GM21717 (cell line): ENCODE results near the gene ZNF8.
"Not testable (repeated sequence)": the region's sequence is repeated elsewhere in the genome, so short reads cannot be mapped to it uniquely, and the experiment has no call there.

Source experiments
- ATAC-seq: cut with Tn5 transposase; IDR thresholded peaks from one replicate; pipeline ENCODE4 v1.9.1; 2021; ENCODE audit warnings: mild to moderate bottlenecking, moderate library complexity; ENCODE audit not compliant: unreplicated experiment

Gene ZNF8

DNA sequence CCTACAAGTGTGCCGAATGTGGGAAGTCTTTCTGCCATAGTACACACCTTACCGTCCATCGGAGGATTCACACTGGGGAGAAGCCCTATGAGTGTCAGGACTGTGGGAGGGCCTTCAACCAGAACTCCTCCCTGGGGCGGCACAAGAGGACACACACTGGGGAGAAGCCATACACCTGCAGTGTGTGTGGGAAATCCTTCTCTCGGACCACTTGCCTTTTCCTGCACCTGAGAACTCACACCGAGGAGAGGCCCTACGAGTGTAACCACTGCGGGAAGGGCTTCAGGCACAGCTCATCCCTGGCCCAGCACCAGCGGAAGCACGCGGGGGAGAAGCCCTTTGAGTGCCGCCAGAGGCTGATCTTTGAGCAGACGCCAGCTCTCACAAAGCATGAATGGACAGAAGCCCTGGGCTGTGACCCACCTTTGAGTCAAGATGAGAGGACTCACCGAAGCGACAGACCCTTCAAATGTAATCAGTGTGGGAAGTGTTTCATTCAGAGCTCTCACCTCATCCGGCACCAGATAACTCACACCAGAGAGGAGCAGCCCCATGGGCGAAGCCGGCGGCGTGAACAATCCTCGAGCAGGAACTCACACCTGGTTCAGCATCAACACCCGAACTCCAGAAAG is 16.1 kb downstream of the ZNF8 start:
- ATAC-seq = no peak

GRCh38 chr19:58296104-58296503 is 17.3 kb downstream of the ZNF8 start:
- ATAC-seq = no peak

DNA sequence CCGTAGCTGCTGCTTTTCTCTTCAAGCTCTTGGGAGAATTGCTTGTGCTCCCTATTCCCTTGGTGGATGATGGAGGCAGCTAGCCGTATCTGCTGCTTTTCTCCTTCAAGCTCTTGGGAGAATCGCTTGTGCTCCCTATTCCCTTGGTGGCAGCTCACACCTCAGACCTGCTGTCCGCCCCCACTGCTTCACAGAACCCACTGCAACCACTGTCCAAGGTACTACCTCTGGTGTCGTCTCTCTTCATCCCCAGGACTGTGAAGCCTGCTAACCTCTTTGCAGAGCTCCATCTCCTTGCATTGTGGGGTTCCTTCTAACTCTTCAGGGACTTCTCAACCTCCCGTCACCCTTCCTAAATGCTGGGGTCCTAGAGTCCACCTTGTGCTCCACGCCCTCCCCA is 21.9 kb downstream of the ZNF8 start:
- ATAC-seq = no peak

GRCh38 chr19:58304255-58304654 is 25.5 kb downstream of the ZNF8 start:
- no peak for ATAC-seq

DNA sequence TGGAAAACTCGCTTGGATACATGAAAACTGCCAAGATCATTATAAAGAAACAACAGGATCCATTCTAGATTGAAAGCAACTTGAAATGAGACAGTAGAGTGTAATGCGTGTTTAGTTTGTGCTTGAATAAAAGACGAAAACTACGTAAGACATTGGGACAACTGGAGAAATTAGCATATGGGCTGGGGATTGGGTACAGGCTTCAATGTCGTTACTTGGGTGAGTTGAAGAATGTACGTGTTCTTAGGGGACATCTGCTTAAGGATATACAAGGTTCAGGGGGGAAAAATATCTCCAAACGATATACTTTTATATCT is 26.0 kb downstream of the ZNF8 start:
- peak; percentile 14 for ATAC-seq

GRCh38 chr19:58305065-58305931 is 26.5 kb downstream of the ZNF8 start, which contains the start of gene ERVK3-1:
TSS of gene ERVK3-1 (plus strand) at chr19:58305377. CDS start at chr19:58312169, 6,792 bp downstream.
- ATAC-seq = peak; percentile 82

GRCh38 chr19:58305932-58306323 is 27.2 kb downstream of the ZNF8 start:
- ATAC-seq = no peak

DNA sequence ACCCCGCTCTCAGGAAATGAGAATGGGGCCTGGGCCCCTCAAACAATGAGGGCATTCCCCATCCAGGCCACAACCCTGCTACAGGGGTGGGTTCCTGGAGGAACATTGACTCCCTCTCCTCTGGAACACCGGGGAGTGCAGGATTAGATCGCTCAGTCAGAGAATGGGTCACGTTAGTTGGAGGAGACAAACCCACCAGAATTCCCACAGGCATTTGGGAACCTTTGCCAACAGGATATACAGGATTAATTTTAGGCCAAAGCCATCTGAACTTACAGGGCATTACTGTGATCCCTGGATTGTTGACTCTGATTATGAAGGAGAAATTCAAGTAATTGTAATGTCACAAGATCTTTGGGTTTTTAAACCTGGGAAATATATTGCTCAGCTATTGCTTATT is 29.0 kb downstream of the ZNF8 start:
- no peak for ATAC-seq

GRCh38 chr19:58310685-58311084 is 31.9 kb downstream of the ZNF8 start:
- ATAC-seq = not testable (repeated sequence)

DNA sequence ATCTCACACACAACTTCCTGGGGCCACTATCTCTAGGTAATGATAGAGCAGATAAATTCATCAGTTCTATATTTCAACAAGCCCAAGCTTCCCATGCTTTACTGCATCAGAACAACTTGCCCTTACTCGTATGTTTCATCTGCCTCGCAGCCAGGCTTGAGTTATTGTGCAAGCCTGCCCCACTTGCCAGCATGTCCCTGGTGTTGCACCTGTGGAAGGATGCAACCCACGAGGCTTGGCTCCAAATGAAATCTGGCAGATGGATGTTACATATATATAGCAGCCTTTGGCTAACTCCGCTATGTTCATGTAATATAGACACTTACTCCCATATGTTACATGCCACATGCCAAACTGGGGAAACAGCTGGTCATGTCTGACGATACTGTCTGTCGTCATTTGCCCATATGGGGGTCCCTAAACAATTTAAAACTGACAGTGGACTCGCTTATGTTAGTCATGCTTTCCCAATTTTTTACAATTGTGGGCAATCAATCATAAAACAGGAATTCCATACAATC is 32.6 kb downstream of the ZNF8 start:
- ATAC-seq = no peak

GRCh38 chr19:58315580-58315979 is 36.8 kb downstream of the ZNF8 start:
- no peak for ATAC-seq

DNA sequence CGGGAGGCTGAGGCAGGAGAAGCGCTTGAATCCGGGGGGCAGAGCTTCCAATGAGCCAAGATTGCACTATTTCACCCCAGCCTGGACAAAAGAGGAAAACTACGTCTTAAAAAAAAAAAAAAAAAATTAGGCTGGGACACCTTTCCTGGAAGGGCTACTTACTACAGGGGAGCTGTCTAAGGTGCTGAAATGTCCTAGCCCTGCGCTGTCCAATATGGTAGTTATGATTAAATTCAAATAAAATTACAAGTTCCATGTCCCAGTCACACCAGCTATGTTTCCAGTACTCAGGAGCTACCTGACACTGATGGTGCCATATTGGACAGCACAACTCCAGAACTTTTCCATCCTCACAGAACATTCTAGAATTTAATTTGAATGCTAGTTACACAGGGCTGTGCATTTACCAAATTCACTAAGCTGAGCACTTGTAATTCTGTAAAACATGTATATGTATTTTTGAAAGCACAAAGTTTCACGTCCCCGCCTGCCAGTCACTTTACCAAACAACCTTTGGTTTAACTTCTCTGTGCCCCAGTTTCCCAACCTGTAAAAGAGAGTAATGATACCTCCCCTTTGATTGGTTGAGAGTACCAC is 38.8 kb downstream of the ZNF8 start:
- ATAC-seq = no peak

DNA sequence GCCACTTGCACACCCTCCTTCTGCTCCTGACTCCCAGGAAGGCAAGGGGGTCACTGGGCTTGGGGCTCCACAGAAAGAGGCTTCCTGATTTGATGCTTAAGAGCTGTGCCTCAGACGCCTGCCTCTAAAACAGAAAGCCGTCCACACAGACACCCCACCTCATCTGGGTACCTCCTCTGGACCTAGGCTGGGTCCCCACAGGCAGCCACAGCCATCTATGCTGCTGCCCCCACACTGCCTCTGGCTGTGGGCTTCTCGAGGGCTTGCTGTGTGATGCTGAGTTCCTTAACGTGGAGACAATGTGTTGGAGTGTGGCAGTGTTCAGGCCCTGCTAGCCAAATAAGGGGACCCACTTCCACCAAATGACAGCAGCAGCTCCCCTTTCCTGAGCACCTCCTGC is 39.5 kb downstream of the ZNF8 start:
- no peak for ATAC-seq

GRCh38 chr19:58319241-58319640 is 40.5 kb downstream of the ZNF8 start:
- no peak for ATAC-seq

DNA sequence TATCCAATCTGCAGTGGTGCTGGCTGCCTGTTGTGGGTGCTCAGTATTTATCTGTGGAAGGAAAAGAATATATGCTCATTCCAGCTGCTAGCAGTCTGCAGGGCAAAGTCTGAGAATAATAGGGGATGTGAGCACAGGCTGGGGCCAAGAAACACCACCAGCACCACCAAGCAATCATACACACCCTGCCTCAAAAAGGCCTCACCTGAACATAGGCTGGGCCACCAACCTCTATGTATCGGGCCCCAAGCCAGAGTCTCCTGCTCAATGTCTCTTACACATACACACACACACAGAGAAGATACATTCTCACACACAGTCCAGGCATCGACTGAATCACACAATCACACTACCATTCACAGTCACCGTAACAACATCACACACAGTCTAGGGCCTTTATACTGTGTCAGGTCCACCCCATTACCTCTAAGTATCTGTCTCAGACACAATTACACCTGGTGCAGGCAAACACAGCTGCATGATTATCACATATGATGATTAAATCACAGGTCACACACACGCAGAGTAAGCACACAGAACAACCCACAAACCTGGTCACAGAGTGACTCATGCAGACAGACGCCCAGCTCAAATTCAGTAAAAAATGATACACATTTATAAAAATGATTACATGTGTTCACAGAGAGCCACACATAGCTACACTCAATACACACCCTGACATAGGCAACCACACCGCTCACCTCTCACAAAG is 46.7 kb downstream of the ZNF8 start:
- no peak for ATAC-seq

DNA sequence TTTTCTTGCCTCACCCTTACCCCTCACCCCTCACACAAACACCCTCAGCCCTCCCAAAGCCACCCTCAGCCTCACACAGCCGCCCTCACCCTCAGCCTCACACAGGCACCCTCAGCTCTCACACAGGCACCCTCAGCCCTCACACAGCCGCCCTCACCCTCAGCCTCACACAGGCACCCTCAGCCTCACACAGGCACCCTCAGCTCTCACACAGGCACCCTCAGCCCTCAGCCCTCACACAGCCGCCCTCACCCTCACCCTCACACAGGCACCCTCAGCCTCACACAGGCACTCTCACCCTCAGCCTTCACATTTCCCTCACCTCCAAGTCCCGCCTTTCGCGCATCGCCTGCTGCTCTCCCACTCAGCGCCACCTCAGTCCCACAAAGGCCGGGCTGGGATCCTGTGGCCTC is 47.8 kb downstream of the ZNF8 start:
- no peak for ATAC-seq

DNA sequence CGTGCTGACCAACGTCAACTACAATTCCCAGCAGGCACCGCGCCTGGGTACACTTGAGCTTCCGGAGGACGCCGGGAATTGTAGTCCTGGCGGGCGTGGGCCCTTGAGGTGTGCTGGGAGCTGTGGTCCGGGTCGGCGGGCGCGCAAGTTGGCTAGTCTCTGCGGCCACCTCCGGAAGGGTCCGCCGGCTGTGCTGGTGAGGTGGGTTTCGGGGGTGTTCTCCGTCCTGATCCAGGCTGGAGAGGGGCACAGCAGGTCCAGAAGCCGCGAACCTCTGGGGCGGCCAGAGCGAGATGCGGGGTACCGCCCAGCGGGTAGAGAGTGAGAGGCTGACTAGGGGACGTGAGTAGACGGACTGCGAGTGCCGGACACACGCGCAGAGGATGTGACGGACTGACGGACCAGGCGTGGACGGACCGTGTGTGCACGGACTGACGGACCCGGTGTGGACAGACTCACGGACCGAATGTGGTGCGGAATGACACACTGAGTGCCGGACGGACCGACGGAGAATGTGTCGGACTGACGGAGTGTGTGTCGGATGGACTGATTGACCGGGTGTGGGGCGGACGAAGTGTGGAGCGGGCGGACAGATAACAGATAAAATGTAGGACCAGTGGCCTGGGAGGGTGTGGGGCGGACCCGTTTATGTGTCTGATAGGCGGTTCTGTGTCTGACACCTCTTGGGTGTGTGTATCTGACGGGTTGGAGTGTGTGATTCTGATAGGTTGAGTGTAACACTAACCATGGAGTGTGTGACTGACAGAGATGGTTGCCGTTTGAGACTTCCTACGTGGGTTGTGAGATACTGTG is 48.4 kb downstream of the ZNF8 start, which contains the start of gene ZSCAN22:
Gene ZSCAN22, plus strand, starts transcription at position 81 of the 813 bp plus-strand sequence. CDS start 7,809 bp downstream, outside the sequence.
- peak; percentile 76 for ATAC-seq

- ATAC-seq = no peak
These were observed 50.2 kb downstream of the ZNF8 start for GRCh38 chr19:58328999-58329398.

- ATAC-seq = no peak
These were observed 51.7 kb downstream of the ZNF8 start for GRCh38 chr19:58330458-58330857.

DNA sequence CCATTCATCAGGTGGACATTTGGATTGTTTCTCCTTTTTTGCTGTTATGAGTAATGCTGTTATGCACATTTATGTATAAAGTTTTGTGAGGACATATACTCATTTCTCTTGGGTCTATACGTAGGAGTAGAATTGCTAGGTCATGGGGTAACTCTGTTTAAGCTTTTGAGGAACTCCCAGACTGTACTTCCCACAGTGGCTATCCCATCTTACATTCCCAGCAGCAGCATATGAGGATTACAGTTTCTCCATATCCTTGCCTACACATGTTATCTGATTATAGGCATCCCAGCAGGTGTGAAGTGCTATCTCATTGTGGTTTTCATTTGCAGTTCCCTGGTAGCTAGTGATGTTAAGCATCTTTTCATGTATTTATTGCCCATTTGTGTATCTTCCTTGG is 53.9 kb downstream of the ZNF8 start:
- no peak for ATAC-seq
